Uterus (tissue), 4 donors: ENCODE results near the gene DNAJC18. TPM values are rescaled to one million over a fixed set of nuclear protein-coding genes. Genes with fewer than 3 reads are reported as not detected.
"Not testable (repeated sequence)": the region's sequence is repeated elsewhere in the genome, so short reads cannot be mapped to it uniquely, and the experiment has no call there.

Experiments used
- DNase-seq, 2 donors: peaks; one replicate each; pipeline ENCODE4 v3.0.0-alpha.2; 2019 to 2020
- H3K27ac ChIP-seq, 2 donors: fragments of 200-600 bp; sonication (generic); 1 replicate in 1 of 2; 2 replicates in 1 of 2; pipeline ENCODE4 v1.5.1; 2016 to 2018
- H3K27me3 ChIP-seq, 2 donors: fragments of 200-600 bp; sonication (generic); one replicate each; pipeline ENCODE4 v1.5.1; 2018 to 2019; ENCODE audit warnings: control low read depth in 1 of 2
- H3K36me3 ChIP-seq, 2 donors: fragments of 200-600 bp; sonication (generic); one replicate each; pipeline ENCODE4 v1.5.1; 2019; ENCODE audit warnings: control low read depth in 1 of 2
- H3K4me1 ChIP-seq, 2 donors: fragments of 200-600 bp; sonication (generic); one replicate each; pipeline ENCODE4 v1.5.1; 2018 to 2019; ENCODE audit warnings: control low read depth in 1 of 2
- H3K4me3 ChIP-seq, 2 donors: fragments of 200-600 bp; sonication (generic); 1 replicate in 1 of 2; 2 replicates in 1 of 2; pipeline ENCODE4 v1.5.1; 2018 to 2019; ENCODE audit warnings: mild to moderate bottlenecking in 1 of 2
- H3K9me3 ChIP-seq, 2 donors: fragments of 200-600 bp; sonication (generic); one replicate each; pipeline ENCODE4 v1.5.1; 2019; ENCODE audit warnings: control low read depth in 1 of 2
- POLR2A ChIP-seq, 2 donors: fragments of 450-650 bp; IDR thresholded peaks; one replicate each; pipeline ENCODE4 v1.6.1; 2016; ENCODE audit warnings: antibody characterized with exemption in 2 of 2, mild to moderate bottlenecking in 1 of 2, moderate library complexity in 1 of 2
- intact Hi-C: fragments of 100-400 bp; cut with DNase I; formaldehyde crosslinking; loops from one replicate; pipeline ENCODE4 v1.15.1; 2023; ENCODE audit warnings: low total_unique reads
- total RNA-seq, 4 donors: library from RNA; depleted of rRNA in 3 of 4; stranded (reverse); fragments of >200 nt in 3 of 4; gene quantifications; one replicate each; pipeline versions ENCODE4 v1.1.0 to v1.2.4, GENCODE V29; 2014 to 2023
- TF ChIP-seq, protein P1 (sequence below), 4 experiments: fragments of 200-600 bp in 2 of 4; fragments of 450-650 bp in 2 of 4; sonication (generic) in 2 of 4; IDR thresholded peaks; one replicate each; pipeline ENCODE4 v1.5.1; 2016 to 2019; ENCODE audit warnings: antibody characterized with exemption in 4 of 4, mild to moderate bottlenecking in 2 of 4, moderate library complexity in 1 of 4
- donor health status: DM: yes; HTN: yes; CAD: no.

DNAJC18 gene
- total RNA-seq, 4 donors from 2014 or later: 3.1 to 21.6 (median 12.6) TPM

- Histone ChIP-seq H3K27me3 (no peaks in the 10 kb centered on the region), H3K4me3 (no peak overlapping the region), H3K27ac (no peak overlapping the region), H3K9me3 (no peaks in the 10 kb centered on the region), H3K4me1 (no peaks in the 10 kb centered on the region), H3K36me3 (no peaks in the 10 kb centered on the region)
- TF ChIP-seq, protein P1, sequence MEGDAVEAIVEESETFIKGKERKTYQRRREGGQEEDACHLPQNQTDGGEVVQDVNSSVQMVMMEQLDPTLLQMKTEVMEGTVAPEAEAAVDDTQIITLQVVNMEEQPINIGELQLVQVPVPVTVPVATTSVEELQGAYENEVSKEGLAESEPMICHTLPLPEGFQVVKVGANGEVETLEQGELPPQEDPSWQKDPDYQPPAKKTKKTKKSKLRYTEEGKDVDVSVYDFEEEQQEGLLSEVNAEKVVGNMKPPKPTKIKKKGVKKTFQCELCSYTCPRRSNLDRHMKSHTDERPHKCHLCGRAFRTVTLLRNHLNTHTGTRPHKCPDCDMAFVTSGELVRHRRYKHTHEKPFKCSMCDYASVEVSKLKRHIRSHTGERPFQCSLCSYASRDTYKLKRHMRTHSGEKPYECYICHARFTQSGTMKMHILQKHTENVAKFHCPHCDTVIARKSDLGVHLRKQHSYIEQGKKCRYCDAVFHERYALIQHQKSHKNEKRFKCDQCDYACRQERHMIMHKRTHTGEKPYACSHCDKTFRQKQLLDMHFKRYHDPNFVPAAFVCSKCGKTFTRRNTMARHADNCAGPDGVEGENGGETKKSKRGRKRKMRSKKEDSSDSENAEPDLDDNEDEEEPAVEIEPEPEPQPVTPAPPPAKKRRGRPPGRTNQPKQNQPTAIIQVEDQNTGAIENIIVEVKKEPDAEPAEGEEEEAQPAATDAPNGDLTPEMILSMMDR (IDR thresholded peaks at IDR 0.05): no peak
- TF ChIP-seq POLR2A (IDR thresholded peaks at IDR 0.05): no peak
- intact Hi-C loops: no loop called here
- no peak for DNase-seq
Measured at GRCh38 chr5:139387611-139388197, 51.6 kb downstream of the DNAJC18 start.

DNA sequence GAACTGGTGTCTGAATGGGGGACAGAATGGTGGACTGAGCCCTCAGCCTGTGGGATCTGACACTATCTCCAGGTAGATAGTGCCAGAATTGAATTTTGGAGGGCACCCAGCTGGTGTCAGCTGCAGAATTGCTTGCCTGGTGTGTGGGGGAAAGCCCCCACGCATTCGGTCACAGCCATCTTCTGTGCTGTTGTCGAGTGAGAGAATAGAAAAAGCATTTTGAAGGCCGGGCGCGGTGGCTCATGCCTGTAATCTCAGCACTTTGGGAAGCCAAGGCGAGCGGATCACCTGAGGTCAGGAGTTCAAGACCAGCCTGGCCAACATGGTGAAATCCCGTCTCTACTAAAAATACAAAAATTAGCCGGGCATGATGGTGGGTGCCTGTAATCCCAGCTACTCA lies 52.4 kb downstream of the DNAJC18 start:
- H3K36me3 ChIP-seq, H3K4me1 ChIP-seq, DNase-seq, H3K27ac ChIP-seq, H3K4me3 ChIP-seq, H3K9me3 ChIP-seq, H3K27me3 ChIP-seq, intact Hi-C loops: not testable (repeated sequence)

DNA sequence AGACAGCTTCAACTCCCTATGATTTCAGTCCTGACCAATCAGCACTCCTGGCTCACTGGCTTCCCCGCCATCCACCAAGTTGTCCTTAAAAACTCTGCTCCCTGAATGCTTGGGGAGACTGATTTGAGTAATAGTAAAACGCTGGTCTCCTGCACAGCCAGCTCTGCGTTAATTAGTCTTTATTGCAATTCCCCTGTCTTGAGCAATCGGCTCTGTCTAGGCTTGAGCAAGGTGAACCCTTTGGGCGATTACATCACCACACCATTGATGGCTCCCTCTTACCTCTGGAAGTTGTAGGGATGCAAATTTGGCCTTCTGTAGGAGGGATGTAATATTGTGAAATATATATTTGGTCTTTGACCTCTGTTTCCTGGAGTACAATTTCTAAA lies 53.3 kb downstream of the DNAJC18 start:
- TF ChIP-seq, protein P1 (IDR thresholded peaks at IDR 0.05): no peak
- Histone ChIP-seq H3K36me3 (no peaks in the 10 kb centered on the region), H3K27me3 (no peaks in the 10 kb centered on the region), H3K4me3 (no peak overlapping the region), H3K9me3 (no peaks in the 10 kb centered on the region), H3K27ac (no peak overlapping the region), H3K4me1 (no peaks in the 10 kb centered on the region)
- intact Hi-C loops: no loop called here
- DNase-seq: no peak

GRCh38 chr5:139385061-139386049 lies 54.0 kb downstream of the DNAJC18 start:
- peak overlapping the region in 1 of 2 donors; percentile 22 for H3K4me3 ChIP-seq
- no peaks in the 10 kb centered on the region for H3K9me3 ChIP-seq
- DNase-seq: no peak
- intact Hi-C loops: no loop called here
- TF ChIP-seq, protein P1 (IDR thresholded peaks at IDR 0.05): peak in 1 of 4 experiments; percentile 31
- no peak for TF ChIP-seq POLR2A (IDR thresholded peaks at IDR 0.05)
- H3K4me1 ChIP-seq: no peaks in the 10 kb centered on the region
- H3K27ac ChIP-seq: peak overlapping the region; percentile 54 to 68
- H3K27me3 ChIP-seq: no peaks in the 10 kb centered on the region
- no peaks in the 10 kb centered on the region for H3K36me3 ChIP-seq

- Histone ChIP-seq H3K27ac (peak overlapping the region; percentile 54 to 68), H3K4me1 (no peaks in the 10 kb centered on the region), H3K4me3 (peak overlapping the region in 1 of 2 donors; percentile 22), H3K36me3 (no peaks in the 10 kb centered on the region), H3K27me3 (no peaks in the 10 kb centered on the region), H3K9me3 (no peaks in the 10 kb centered on the region)
- intact Hi-C loops: no loop called here
- TF ChIP-seq, protein P1 (IDR thresholded peaks at IDR 0.05): no peak
- TF ChIP-seq POLR2A (IDR thresholded peaks at IDR 0.05): no peak
- no peak for DNase-seq
Measured at GRCh38 chr5:139384591-139385051, 54.7 kb downstream of the DNAJC18 start.
